ENCODE results near the gene ZNRF3.

ZNRF3 gene

GRCh38 chr22:28907311-28908008 is 24.1 kb downstream of the ZNRF3 start:
- TF ChIP-seq TAF1 (IDR thresholded peaks at IDR 0.05; ENCODE audit: low read depth), result no peak
- TF ChIP-seq ZBTB7A (IDR thresholded peaks at IDR 0.05; ENCODE audit: low read depth), result no peak
- no peak for TF ChIP-seq EP300 (IDR thresholded peaks at IDR 0.05; ENCODE audit: borderline replicate concordance)
- TF ChIP-seq USF1 (IDR thresholded peaks at IDR 0.05), result no peak
- TF ChIP-seq TCF12 (IDR thresholded peaks at IDR 0.05; ENCODE audit: low read depth), result no peak
- no peak for TF ChIP-seq REST (IDR thresholded peaks at IDR 0.05; ENCODE audit: low read depth)

GRCh38 chr22:28909375-28909774 is 26.0 kb downstream of the ZNRF3 start:
- no peak for TF ChIP-seq NFIC (IDR thresholded peaks at IDR 0.05)

- TF ChIP-seq EP300 (IDR thresholded peaks at IDR 0.05; ENCODE audit: borderline replicate concordance) (no peak), ZBTB7A (IDR thresholded peaks at IDR 0.05; ENCODE audit: low read depth) (no peak), RAD21 (IDR thresholded peaks at IDR 0.05; ENCODE audit: low read depth) (no peak), CREB1 (IDR thresholded peaks at IDR 0.05; ENCODE audit: low read depth) (no peak), FOXM1 (IDR thresholded peaks at IDR 0.05; ENCODE audit: borderline replicate concordance, low read depth) (no peak), CEBPB (IDR thresholded peaks at IDR 0.05) (no peak), MAX (IDR thresholded peaks at IDR 0.05) (no peak), EGR1 (IDR thresholded peaks at IDR 0.05) (no peak)
Measured at GRCh38 chr22:28910569-28911303, 27.4 kb downstream of the ZNRF3 start.

GRCh38 chr22:28911304-28911690 is 27.9 kb downstream of the ZNRF3 start:
- no peak for TF ChIP-seq YY1 (IDR thresholded peaks at IDR 0.05; ENCODE audit: low read depth)
- TF ChIP-seq EP300 (IDR thresholded peaks at IDR 0.05; ENCODE audit: borderline replicate concordance), result no peak
- TF ChIP-seq MAX (IDR thresholded peaks at IDR 0.05), result no peak
- no peak for TF ChIP-seq FOXM1 (IDR thresholded peaks at IDR 0.05; ENCODE audit: borderline replicate concordance, low read depth)
- no peak for TF ChIP-seq EGR1 (IDR thresholded peaks at IDR 0.05)
- TF ChIP-seq CEBPB (IDR thresholded peaks at IDR 0.05), result no peak
- no peak for TF ChIP-seq RAD21 (IDR thresholded peaks at IDR 0.05; ENCODE audit: low read depth)
- TF ChIP-seq NFIC (IDR thresholded peaks at IDR 0.05), result no peak
- TF ChIP-seq TAF1 (IDR thresholded peaks at IDR 0.05; ENCODE audit: low read depth), result no peak

GRCh38 chr22:28911777-28912669 is 28.7 kb downstream of the ZNRF3 start:
- TF ChIP-seq CEBPB (IDR thresholded peaks at IDR 0.05) (no peak), TCF12 (IDR thresholded peaks at IDR 0.05; ENCODE audit: low read depth) (no peak), EGR1 (IDR thresholded peaks at IDR 0.05) (no peak), TEAD4 (IDR thresholded peaks at IDR 0.05) (no peak), ZBTB7A (IDR thresholded peaks at IDR 0.05; ENCODE audit: low read depth) (no peak), USF1 (IDR thresholded peaks at IDR 0.05) (no peak), FOXM1 (IDR thresholded peaks at IDR 0.05; ENCODE audit: borderline replicate concordance, low read depth) (no peak), RAD21 (IDR thresholded peaks at IDR 0.05; ENCODE audit: low read depth) (no peak), YY1 (IDR thresholded peaks at IDR 0.05; ENCODE audit: low read depth) (no peak), NFIC (IDR thresholded peaks at IDR 0.05) (no peak), REST (IDR thresholded peaks at IDR 0.05; ENCODE audit: low read depth) (no peak), MAX (IDR thresholded peaks at IDR 0.05) (no peak), TAF1 (IDR thresholded peaks at IDR 0.05; ENCODE audit: low read depth) (no peak)

Data from Ishikawa (cell line).